Measurements from ENCODE around the gene UGT1A3. TPM values are rescaled to one million over a fixed set of nuclear protein-coding genes. Genes with fewer than 3 reads are reported as not detected.

The UGT1A3 gene
- polyA plus RNA-seq, 1 donor (not counting 4 experiments of a cell fraction or from before 2014, with no cell fraction given) = 3.2 TPM

- H3K9ac ChIP-seq (ENCODE audit: control insufficient read depth, extremely low read depth, insufficient read depth, low read length) = no peak overlapping the region
- H3K9me3 ChIP-seq (ENCODE audit: control insufficient read depth, low read depth, low read length) = no peaks in the 10 kb centered on the region
- peaks cover 4% of the 10 kb centered on the region for H3K4me1 ChIP-seq (ENCODE audit: control insufficient read depth, extremely low read depth, insufficient read depth, low read length)
- TF ChIP-seq EZH2 (IDR thresholded peaks at IDR 0.05; ENCODE audit: low read length) (no peak), CTCF (optimal IDR thresholded peaks at IDR 0.05 in 1 of 3, IDR thresholded peaks at IDR 0.05 in 1 of 3, conservative IDR thresholded peaks at IDR 0.05 in 1 of 3; ENCODE audit: extremely low read depth in 1 of 3, insufficient read depth in 2 of 3, low read length in 3 of 3) (no peak)
- dilution Hi-C loops (cut with MboI; ENCODE audit: extremely low pct_ligation_motif_present, low sequenced_read_pairs) = no loop called here
- H3K36me3 ChIP-seq (ENCODE audit: control insufficient read depth in 2 of 2, extremely low read depth in 1 of 2, insufficient read depth in 2 of 2, low read length in 2 of 2) = no peaks in the 10 kb centered on the region
- H3K79me2 ChIP-seq (ENCODE audit: control insufficient read depth, insufficient read depth, low read length) = no peaks in the 10 kb centered on the region
- no peak overlapping the region for H3K4me3 ChIP-seq (ENCODE audit: control insufficient read depth in 2 of 3, extremely low read depth in 1 of 3, insufficient read depth in 2 of 3, low read depth in 1 of 3, low read length in 3 of 3)
- DNase-seq (ENCODE audit: low read depth, low spot score) (no peak), FAIRE-seq (no peak)
- no peaks in the 10 kb centered on the region for H4K20me1 ChIP-seq (ENCODE audit: control insufficient read depth, extremely low read depth, insufficient read depth, low read length)
- H3K9me1 ChIP-seq (ENCODE audit: control insufficient read depth, extremely low read depth, insufficient read depth, low read length) = no peaks in the 10 kb centered on the region
- H3K27ac ChIP-seq (ENCODE audit: control insufficient read depth, insufficient read depth, low read length) = no peak overlapping the region
- H3K4me2 ChIP-seq (ENCODE audit: control insufficient read depth, extremely low read depth, insufficient read depth, low read depth, low read length) = no peak overlapping the region
- H3K27me3 ChIP-seq (ENCODE audit: control insufficient read depth, extremely low read depth, insufficient read depth, low read length) = no peaks in the 10 kb centered on the region
- H2AFZ ChIP-seq (ENCODE audit: control insufficient read depth, low read length) = no peak overlapping the region
These were observed 63.1 kb downstream of the UGT1A3 start for GRCh38 chr2:233791883-233792329.

- FAIRE-seq (no peak), DNase-seq (ENCODE audit: low read depth, low spot score) (no peak)
- Histone ChIP-seq H3K4me1 (ENCODE audit: control insufficient read depth, extremely low read depth, insufficient read depth, low read length) (peaks cover 4% of the 10 kb centered on the region), H4K20me1 (ENCODE audit: control insufficient read depth, extremely low read depth, insufficient read depth, low read length) (no peaks in the 10 kb centered on the region), H3K4me3 (ENCODE audit: control insufficient read depth in 2 of 3, extremely low read depth in 1 of 3, insufficient read depth in 2 of 3, low read depth in 1 of 3, low read length in 3 of 3) (no peak overlapping the region), H3K27ac (ENCODE audit: control insufficient read depth, insufficient read depth, low read length) (no peak overlapping the region), H3K9me1 (ENCODE audit: control insufficient read depth, extremely low read depth, insufficient read depth, low read length) (no peaks in the 10 kb centered on the region), H3K27me3 (ENCODE audit: control insufficient read depth, extremely low read depth, insufficient read depth, low read length) (no peaks in the 10 kb centered on the region), H3K36me3 (ENCODE audit: control insufficient read depth in 2 of 2, extremely low read depth in 1 of 2, insufficient read depth in 2 of 2, low read length in 2 of 2) (no peaks in the 10 kb centered on the region), H3K9ac (ENCODE audit: control insufficient read depth, extremely low read depth, insufficient read depth, low read length) (no peak overlapping the region), H2AFZ (ENCODE audit: control insufficient read depth, low read length) (no peak overlapping the region), H3K4me2 (ENCODE audit: control insufficient read depth, extremely low read depth, insufficient read depth, low read depth, low read length) (no peak overlapping the region), H3K9me3 (ENCODE audit: control insufficient read depth, low read depth, low read length) (no peaks in the 10 kb centered on the region), H3K79me2 (ENCODE audit: control insufficient read depth, insufficient read depth, low read length) (no peaks in the 10 kb centered on the region)
- no peak for TF ChIP-seq EZH2 (IDR thresholded peaks at IDR 0.05; ENCODE audit: low read length)
- TF ChIP-seq CTCF (optimal IDR thresholded peaks at IDR 0.05 in 1 of 3, IDR thresholded peaks at IDR 0.05 in 1 of 3, conservative IDR thresholded peaks at IDR 0.05 in 1 of 3; ENCODE audit: extremely low read depth in 1 of 3, insufficient read depth in 2 of 3, low read length in 3 of 3) = no peak
- dilution Hi-C loops (cut with MboI; ENCODE audit: extremely low pct_ligation_motif_present, low sequenced_read_pairs) = no loop called here
These were observed 63.9 kb downstream of the UGT1A3 start for GRCh38 chr2:233792720-233793119.
